Measurements from ENCODE around the gene GRID2. TPM values are rescaled to one million over a fixed set of nuclear protein-coding genes. Genes with fewer than 3 reads are reported as not detected.

Gene GRID2
- polyA plus RNA-seq, 2 donors, result 0.02 TPM; not detected in 1

DNA sequence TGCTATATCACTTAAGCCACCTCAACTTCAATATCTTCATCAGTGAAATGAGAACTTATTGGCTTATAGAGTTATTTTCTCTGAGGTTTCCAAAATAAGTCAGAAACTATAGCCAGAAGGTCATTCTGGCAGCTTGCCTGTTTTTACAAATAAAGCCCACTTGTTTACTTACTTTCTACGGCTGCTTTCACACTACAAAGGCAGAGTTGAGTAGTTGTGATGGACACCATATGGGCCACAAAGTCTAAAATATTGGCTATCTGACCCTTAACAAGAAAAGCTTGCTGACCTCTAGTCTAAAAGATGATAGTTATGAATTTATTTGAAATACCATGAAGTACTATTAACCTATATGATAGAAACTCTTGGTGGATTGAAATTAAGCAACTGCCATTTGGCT, 1457.5 kb downstream of the GRID2 start:
- no peak overlapping the region for H3K27ac ChIP-seq (ENCODE audit: low read depth in 2 of 2, low read length in 1 of 2)
- 61% methylated on average over 1 of the region's 1 CpG for WGBS, 2 donors
- no peaks in the 10 kb centered on the region for H3K27me3 ChIP-seq (ENCODE audit: control insufficient read depth in 1 of 2, insufficient read depth in 2 of 2, low read length in 2 of 2)
- H3K4me1 ChIP-seq (ENCODE audit: control insufficient read depth in 2 of 2, insufficient read depth in 2 of 2, low read length in 1 of 2), result no peaks in the 10 kb centered on the region
- no peaks in the 10 kb centered on the region for H3K9me3 ChIP-seq (ENCODE audit: control insufficient read depth in 2 of 2, insufficient read depth in 1 of 2, low read depth in 1 of 2, low read length in 1 of 2)
- no peaks in the 10 kb centered on the region for H3K36me3 ChIP-seq (ENCODE audit: control insufficient read depth in 2 of 2, insufficient read depth in 2 of 2, low read length in 1 of 2)
- no peak overlapping the region for H3K4me3 ChIP-seq (ENCODE audit: low read depth in 1 of 2, low read length in 2 of 2)

GRCh38 chr4:93764639-93765246, 1461.0 kb downstream of the GRID2 start:
- 1% methylated on average over 5 of the region's 5 CpGs for WGBS, 2 donors
- Histone ChIP-seq H3K4me3 (ENCODE audit: low read depth in 1 of 2, low read length in 2 of 2) (no peak overlapping the region), H3K36me3 (ENCODE audit: control insufficient read depth in 2 of 2, insufficient read depth in 2 of 2, low read length in 1 of 2) (no peaks in the 10 kb centered on the region), H3K27ac (ENCODE audit: low read depth in 2 of 2, low read length in 1 of 2) (no peak overlapping the region), H3K9me3 (ENCODE audit: control insufficient read depth in 2 of 2, insufficient read depth in 1 of 2, low read depth in 1 of 2, low read length in 1 of 2) (no peaks in the 10 kb centered on the region), H3K27me3 (ENCODE audit: control insufficient read depth in 1 of 2, insufficient read depth in 2 of 2, low read length in 2 of 2) (no peaks in the 10 kb centered on the region), H3K4me1 (ENCODE audit: control insufficient read depth in 2 of 2, insufficient read depth in 2 of 2, low read length in 1 of 2) (no peaks in the 10 kb centered on the region)

- Histone ChIP-seq H3K4me3 (ENCODE audit: low read depth in 1 of 2, low read length in 2 of 2) (no peak overlapping the region), H3K36me3 (ENCODE audit: control insufficient read depth in 2 of 2, insufficient read depth in 2 of 2, low read length in 1 of 2) (no peaks in the 10 kb centered on the region), H3K27me3 (ENCODE audit: control insufficient read depth in 1 of 2, insufficient read depth in 2 of 2, low read length in 2 of 2) (no peaks in the 10 kb centered on the region), H3K9me3 (ENCODE audit: control insufficient read depth in 2 of 2, insufficient read depth in 1 of 2, low read depth in 1 of 2, low read length in 1 of 2) (no peaks in the 10 kb centered on the region), H3K27ac (ENCODE audit: low read depth in 2 of 2, low read length in 1 of 2) (no peak overlapping the region), H3K4me1 (ENCODE audit: control insufficient read depth in 2 of 2, insufficient read depth in 2 of 2, low read length in 1 of 2) (no peaks in the 10 kb centered on the region)
- 66 to 69% methylated on average over 5 of the region's 5 CpGs for WGBS, 2 donors
Observed at GRCh38 chr4:93767917-93768316, 1464.2 kb downstream of the GRID2 start.

DNA sequence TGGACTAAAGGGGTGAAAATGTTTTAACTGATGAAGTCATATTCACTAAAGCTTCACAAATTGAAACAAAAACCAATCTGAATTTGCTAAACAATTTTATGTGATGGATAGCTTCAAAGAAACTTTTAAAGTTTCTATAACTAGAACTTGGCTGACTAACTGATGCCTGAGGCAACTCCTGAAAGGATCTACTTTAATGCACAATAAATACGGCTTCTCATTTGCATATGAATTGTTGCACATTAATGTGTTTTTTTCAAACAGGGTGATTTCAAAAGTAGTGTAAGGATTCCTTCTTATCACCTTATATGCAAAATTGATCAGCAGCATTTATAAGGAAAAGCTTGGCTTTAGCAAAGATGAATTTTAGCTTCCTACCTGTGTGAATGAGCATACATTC, 1466.4 kb downstream of the GRID2 start:
- Histone ChIP-seq H3K4me3 (ENCODE audit: low read depth in 1 of 2, low read length in 2 of 2) (no peak overlapping the region), H3K36me3 (ENCODE audit: control insufficient read depth in 2 of 2, insufficient read depth in 2 of 2, low read length in 1 of 2) (no peaks in the 10 kb centered on the region), H3K9me3 (ENCODE audit: control insufficient read depth in 2 of 2, insufficient read depth in 1 of 2, low read depth in 1 of 2, low read length in 1 of 2) (no peaks in the 10 kb centered on the region), H3K27ac (ENCODE audit: low read depth in 2 of 2, low read length in 1 of 2) (no peak overlapping the region), H3K27me3 (ENCODE audit: control insufficient read depth in 1 of 2, insufficient read depth in 2 of 2, low read length in 2 of 2) (no peaks in the 10 kb centered on the region), H3K4me1 (ENCODE audit: control insufficient read depth in 2 of 2, insufficient read depth in 2 of 2, low read length in 1 of 2) (no peaks in the 10 kb centered on the region)
- WGBS, 2 donors, result 38 to 78% methylated on average over 1 of the region's 1 CpG

DNA sequence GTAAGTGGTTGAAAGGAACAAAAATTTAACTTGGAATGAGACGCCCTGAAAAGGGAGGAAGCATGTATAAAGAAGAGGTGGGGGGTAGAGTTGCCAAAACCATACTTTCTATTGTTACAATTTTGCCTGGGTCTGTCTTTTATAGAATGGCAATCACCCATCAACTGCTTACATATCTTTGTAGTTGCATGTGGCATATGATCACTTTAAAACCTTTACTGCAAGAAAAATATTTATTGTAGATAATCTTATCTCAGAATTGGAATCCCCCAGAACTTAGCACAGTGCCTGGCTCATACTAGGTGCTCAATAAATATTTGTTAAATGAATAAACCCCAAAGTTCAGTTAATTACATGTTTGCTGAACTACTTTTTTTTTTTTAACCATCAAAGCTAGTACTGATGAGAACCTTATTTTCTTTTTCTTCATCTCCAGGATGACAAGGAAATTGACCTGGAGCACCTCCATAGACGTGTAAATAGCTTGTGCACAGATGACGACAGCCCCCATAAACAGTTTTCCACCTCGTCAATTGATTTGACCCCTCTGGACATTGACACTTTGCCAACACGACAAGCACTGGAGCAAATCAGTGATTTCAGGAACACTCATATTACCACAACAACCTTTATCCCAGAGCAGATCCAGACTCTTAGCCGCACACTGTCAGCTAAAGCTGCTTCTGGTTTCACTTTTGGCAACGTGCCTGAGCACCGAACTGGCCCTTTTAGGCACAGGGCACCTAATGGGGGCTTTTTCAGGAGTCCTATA, 1468.1 kb downstream of the GRID2 start:
- Histone ChIP-seq H3K4me3 (ENCODE audit: low read depth in 1 of 2, low read length in 2 of 2) (no peak overlapping the region), H3K27ac (ENCODE audit: low read depth in 2 of 2, low read length in 1 of 2) (no peak overlapping the region), H3K9me3 (ENCODE audit: control insufficient read depth in 2 of 2, insufficient read depth in 1 of 2, low read depth in 1 of 2, low read length in 1 of 2) (no peaks in the 10 kb centered on the region), H3K36me3 (ENCODE audit: control insufficient read depth in 2 of 2, insufficient read depth in 2 of 2, low read length in 1 of 2) (no peaks in the 10 kb centered on the region), H3K27me3 (ENCODE audit: control insufficient read depth in 1 of 2, insufficient read depth in 2 of 2, low read length in 2 of 2) (no peaks in the 10 kb centered on the region), H3K4me1 (ENCODE audit: control insufficient read depth in 2 of 2, insufficient read depth in 2 of 2, low read length in 1 of 2) (peaks cover 0 to under 1% of the 10 kb centered on the region in 2 donors)
- 70% methylated on average over 8 of the region's 8 CpGs for WGBS, 2 donors

- Histone ChIP-seq H3K36me3 (ENCODE audit: control insufficient read depth in 2 of 2, insufficient read depth in 2 of 2, low read length in 1 of 2) (no peaks in the 10 kb centered on the region), H3K27me3 (ENCODE audit: control insufficient read depth in 1 of 2, insufficient read depth in 2 of 2, low read length in 2 of 2) (no peaks in the 10 kb centered on the region), H3K4me1 (ENCODE audit: control insufficient read depth in 2 of 2, insufficient read depth in 2 of 2, low read length in 1 of 2) (peaks cover 0 to 2% of the 10 kb centered on the region in 2 donors), H3K9me3 (ENCODE audit: control insufficient read depth in 2 of 2, insufficient read depth in 1 of 2, low read depth in 1 of 2, low read length in 1 of 2) (no peaks in the 10 kb centered on the region), H3K4me3 (ENCODE audit: low read depth in 1 of 2, low read length in 2 of 2) (no peak overlapping the region), H3K27ac (ENCODE audit: low read depth in 2 of 2, low read length in 1 of 2) (no peak overlapping the region)
Observed at GRCh38 chr4:93772858-93773257, 1469.1 kb downstream of the GRID2 start.

GRCh38 chr4:93775551-93775950, 1471.8 kb downstream of the GRID2 start:
- 75 to 77% methylated on average over 3 of the region's 3 CpGs for WGBS, 2 donors
- peaks cover 0 to 2% of the 10 kb centered on the region in 2 donors for H3K4me1 ChIP-seq (ENCODE audit: control insufficient read depth in 2 of 2, insufficient read depth in 2 of 2, low read length in 1 of 2)
- no peaks in the 10 kb centered on the region for H3K9me3 ChIP-seq (ENCODE audit: control insufficient read depth in 2 of 2, insufficient read depth in 1 of 2, low read depth in 1 of 2, low read length in 1 of 2)
- H3K27me3 ChIP-seq (ENCODE audit: control insufficient read depth in 1 of 2, insufficient read depth in 2 of 2, low read length in 2 of 2), result no peaks in the 10 kb centered on the region
- no peak overlapping the region for H3K27ac ChIP-seq (ENCODE audit: low read depth in 2 of 2, low read length in 1 of 2)
- no peak overlapping the region for H3K4me3 ChIP-seq (ENCODE audit: low read depth in 1 of 2, low read length in 2 of 2)
- H3K36me3 ChIP-seq (ENCODE audit: control insufficient read depth in 2 of 2, insufficient read depth in 2 of 2, low read length in 1 of 2), result no peaks in the 10 kb centered on the region

DNA sequence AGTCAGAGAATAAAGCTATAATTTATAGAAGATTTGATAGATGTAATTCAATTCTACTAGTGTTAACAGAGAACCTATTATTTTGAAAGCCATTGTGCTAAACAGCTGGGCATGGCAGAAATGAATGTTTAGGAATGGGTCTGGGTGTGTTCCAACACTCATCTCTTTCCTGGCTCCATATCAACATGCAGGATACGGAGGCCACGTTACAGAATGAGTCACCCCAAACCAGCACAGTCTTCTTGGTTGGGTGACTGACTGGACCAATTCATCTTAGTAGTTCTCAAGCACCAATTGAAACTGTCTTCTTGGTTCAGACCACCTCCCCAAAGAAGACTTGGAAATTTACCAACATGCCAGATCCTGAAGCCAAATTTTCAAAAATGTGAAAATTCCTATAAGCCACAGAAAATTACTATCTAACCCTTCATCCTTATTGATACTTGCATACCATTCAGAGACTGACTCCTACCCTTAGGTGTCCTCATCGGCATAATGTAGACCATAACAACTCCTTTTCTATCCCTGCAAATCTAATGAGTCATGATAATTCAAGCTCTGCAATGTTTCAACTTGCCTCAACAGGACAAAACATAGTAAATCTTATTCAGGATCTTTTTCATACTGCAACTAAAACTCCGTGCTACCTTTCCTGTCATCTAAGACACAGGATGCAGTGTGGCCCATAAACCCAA, 1472.8 kb downstream of the GRID2 start:
- H3K9me3 ChIP-seq (ENCODE audit: control insufficient read depth in 2 of 2, insufficient read depth in 1 of 2, low read depth in 1 of 2, low read length in 1 of 2), result no peaks in the 10 kb centered on the region
- no peaks in the 10 kb centered on the region for H3K27me3 ChIP-seq (ENCODE audit: control insufficient read depth in 1 of 2, insufficient read depth in 2 of 2, low read length in 2 of 2)
- H3K4me3 ChIP-seq (ENCODE audit: low read depth in 1 of 2, low read length in 2 of 2), result no peak overlapping the region
- peaks cover 0 to 2% of the 10 kb centered on the region in 2 donors for H3K4me1 ChIP-seq (ENCODE audit: control insufficient read depth in 2 of 2, insufficient read depth in 2 of 2, low read length in 1 of 2)
- H3K27ac ChIP-seq (ENCODE audit: low read depth in 2 of 2, low read length in 1 of 2), result no peak overlapping the region
- 34 to 41% methylated on average over 4 of the region's 4 CpGs for WGBS, 2 donors
- H3K36me3 ChIP-seq (ENCODE audit: control insufficient read depth in 2 of 2, insufficient read depth in 2 of 2, low read length in 1 of 2), result no peaks in the 10 kb centered on the region

DNA sequence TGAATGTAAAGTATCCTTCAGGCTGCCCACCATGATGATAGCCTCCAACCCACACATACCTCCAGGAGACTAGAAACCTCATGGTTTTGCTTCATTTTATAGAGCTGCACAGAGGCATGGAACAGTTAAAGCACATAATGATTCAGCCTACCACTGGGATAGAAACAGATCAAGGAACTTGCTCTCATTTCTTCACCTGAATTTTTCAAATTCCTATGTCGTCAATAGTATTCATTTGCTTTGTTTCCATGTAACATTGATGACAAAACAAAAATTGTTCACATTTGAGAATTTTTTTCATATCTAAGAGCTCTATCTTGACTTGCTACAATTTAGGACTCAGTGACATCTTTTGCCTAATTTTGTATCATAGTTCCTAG, 1473.3 kb downstream of the GRID2 start:
- Histone ChIP-seq H3K27me3 (ENCODE audit: control insufficient read depth in 1 of 2, insufficient read depth in 2 of 2, low read length in 2 of 2) (no peaks in the 10 kb centered on the region), H3K9me3 (ENCODE audit: control insufficient read depth in 2 of 2, insufficient read depth in 1 of 2, low read depth in 1 of 2, low read length in 1 of 2) (no peaks in the 10 kb centered on the region), H3K4me1 (ENCODE audit: control insufficient read depth in 2 of 2, insufficient read depth in 2 of 2, low read length in 1 of 2) (peaks cover 0 to 2% of the 10 kb centered on the region in 2 donors), H3K4me3 (ENCODE audit: low read depth in 1 of 2, low read length in 2 of 2) (no peak overlapping the region), H3K36me3 (ENCODE audit: control insufficient read depth in 2 of 2, insufficient read depth in 2 of 2, low read length in 1 of 2) (no peaks in the 10 kb centered on the region), H3K27ac (ENCODE audit: low read depth in 2 of 2, low read length in 1 of 2) (no peak overlapping the region)
- 68 to 81% methylated on average over 1 of the region's 1 CpG for WGBS, 2 donors
